A172 (cell line): ENCODE measurements around the gene EML3. TPM values are rescaled to one million over a fixed set of nuclear protein-coding genes. Genes with fewer than 3 reads are reported as not detected.
A peak's percentile ranks its signal among the peaks of the same experiment; 100 is the strongest.
"Not testable (repeated sequence)": the region's sequence is repeated elsewhere in the genome, so short reads cannot be mapped to it uniquely, and the experiment has no call there.

ENCODE experiments used
- DNase-seq: peaks from one replicate; pipeline ENCODE4 v3.0.0-alpha.2; 2015; ENCODE audit warnings: low spot score
- total RNA-seq: library from RNA; depleted of rRNA; stranded (reverse); fragments of >200 nt; shearing (Covaris generic); gene quantifications from 2 replicates; pipeline ENCODE4 v1.2.3, GENCODE V29; 2014

EML3 gene
- total RNA-seq, 1 experiment from 2014 or later, result 16.0 TPM

DNA sequence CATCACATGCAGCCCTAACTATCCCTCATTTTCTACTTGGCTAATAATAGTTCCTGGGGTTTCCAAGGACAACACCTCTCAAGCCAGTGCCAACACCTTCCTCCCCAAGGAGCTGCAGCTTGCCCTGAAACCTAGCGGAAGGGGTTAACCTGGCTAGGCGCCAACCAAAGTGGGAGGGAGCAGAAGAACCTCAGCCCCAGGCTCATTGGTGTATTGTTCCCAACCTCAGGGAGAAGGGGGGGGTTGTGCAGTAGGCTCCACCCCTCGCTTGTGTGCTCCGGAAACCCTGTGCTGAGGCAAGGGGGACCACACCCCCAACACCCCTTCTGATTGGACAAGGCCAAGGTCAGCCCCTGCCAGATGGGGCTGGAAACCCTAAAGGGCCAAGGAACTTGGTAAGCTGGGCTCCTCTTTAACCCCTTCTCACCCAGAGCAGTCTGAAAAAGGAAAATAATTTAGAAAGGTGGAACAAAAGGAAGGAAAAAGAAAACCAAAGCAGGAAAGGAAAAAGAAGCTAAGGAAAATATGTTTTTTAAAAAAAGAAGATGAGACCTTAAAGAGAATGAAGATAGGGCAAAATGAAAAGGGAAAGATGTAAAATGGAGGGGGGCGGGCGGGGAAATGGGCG lies 13.4 kb downstream of the EML3 start:
- DNase-seq, result peak; percentile 95

DNA sequence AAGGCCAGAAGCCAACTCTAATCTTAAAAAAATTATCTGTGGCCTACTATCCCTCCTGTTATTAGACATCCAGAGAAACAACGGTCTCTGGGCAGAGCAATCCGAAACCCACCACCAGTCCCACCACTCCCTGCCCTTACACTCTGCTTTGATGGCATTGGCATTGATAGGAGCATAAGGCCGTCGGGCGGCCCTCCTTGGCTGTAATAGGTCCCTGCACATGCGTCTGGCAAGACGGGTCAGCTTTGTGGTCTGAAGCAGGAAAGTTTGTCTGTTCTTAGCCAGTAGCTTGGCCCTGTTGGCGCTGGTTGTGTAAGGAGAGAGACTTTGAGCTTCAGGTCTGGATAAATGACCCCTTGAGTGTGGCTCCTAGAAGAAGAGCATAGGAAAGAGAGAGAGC lies 17.5 kb downstream of the EML3 start:
- no peak for DNase-seq

DNA sequence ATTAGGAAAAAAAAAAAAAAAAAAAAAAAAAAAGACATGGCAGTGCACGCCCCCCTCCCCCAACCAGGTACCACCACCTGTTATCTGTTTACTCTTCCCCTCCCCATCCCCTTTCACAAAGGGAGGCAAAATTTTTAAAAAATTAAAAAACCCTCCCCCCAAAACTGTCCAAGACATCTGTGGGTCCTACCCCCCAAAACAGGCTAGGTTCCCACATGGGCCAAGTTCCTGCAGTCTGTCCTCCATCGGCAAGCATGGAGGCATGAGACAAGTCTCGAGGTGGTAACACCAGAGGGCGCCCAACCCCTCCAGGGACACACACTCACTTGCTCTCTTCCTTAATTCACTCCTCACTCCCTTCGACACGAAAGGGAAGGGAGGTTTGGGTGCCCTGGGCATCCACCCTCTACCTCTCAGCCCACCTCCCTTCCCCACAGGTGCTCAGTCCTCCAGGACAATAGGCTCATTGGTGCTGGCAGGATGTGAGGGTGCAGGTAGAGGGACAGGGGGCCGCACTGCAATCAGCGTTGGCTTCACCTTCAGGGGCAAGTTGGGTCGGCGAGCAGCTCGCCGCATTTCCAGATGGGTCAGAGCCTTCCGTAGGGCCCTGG lies 19.0 kb downstream of the EML3 start:
- DNase-seq, result peak; percentile 66

GRCh38 chr11:62592989-62593421 lies 19.6 kb downstream of the EML3 start:
- no peak for DNase-seq

DNA sequence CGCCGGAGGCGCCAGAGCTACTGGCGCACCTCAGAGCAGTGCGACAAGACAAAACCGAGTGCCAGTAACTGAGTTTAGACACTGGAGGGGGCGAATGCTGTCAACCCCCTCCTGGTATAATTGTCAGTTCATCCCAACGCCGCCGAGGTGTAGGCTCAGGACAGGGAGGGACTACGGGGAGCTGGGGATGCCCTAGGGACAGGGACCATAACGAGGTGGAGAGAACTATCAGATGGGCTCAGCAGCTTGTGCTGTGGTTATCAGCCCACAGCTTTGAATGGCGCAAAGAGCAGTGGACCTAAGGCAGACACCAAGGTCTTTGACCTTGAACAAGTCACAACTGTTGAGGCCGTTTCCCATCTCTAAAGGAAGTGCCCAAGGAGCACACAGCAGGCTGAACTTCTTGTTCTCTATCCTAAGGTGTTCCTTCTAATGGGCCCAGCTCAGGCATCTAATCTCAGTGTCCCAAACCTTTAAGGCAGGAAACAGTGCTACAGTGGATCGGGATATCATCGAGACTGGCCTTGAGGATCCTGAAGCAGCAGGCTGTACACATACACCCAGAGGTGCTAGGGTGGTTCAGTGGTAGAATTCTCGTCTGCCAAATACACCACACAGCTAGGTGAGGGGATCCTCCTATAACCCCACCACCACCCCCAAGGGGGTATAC lies 20.3 kb downstream of the EML3 start:
- DNase-seq, result no peak

- peak; percentile 97 for DNase-seq
Measured at GRCh38 chr11:62591448-62592145, 21.0 kb downstream of the EML3 start, which contains the start of gene TUT1. Gene TUT1, minus strand, starts transcription at chr11:62591523. Its CDS starts 38 bp downstream, at chr11:62591485.

DNA sequence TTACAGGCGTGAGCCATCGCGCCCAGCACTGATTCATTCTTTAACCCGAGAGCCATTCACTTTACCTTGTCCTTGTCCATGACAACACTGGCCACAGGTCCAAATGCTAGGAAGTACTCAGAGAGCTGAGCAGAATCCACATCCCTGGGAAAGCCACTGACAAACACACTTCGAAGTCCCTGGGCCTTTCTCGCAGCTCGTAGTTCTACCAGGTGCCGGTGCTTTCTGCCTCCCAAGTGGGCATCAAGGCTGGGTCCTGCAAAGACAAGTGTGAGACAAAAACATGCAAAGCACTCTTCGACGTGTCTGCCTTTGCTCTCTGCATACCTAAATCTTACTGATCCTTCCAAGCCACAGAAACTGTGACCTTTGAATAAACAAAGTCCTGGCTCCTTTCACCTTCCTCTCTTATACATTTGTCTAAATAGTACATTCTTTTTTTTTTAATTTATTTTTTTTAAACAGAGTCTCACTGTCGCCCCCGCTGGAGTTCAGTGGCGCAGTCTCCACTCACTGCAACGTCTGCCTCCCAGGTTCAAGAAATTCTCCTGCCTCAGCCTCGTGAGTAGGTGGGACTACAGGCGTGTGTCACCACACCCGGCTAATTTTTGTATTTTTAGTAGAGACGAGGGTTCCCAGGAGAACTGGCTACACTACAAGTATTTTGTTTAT lies 23.5 kb downstream of the EML3 start:
- no peak for DNase-seq

GRCh38 chr11:62585356-62585755 lies 27.2 kb downstream of the EML3 start:
- not testable (repeated sequence) for DNase-seq

GRCh38 chr11:62581735-62582134 lies 30.8 kb downstream of the EML3 start:
- DNase-seq, result not testable (repeated sequence)

DNA sequence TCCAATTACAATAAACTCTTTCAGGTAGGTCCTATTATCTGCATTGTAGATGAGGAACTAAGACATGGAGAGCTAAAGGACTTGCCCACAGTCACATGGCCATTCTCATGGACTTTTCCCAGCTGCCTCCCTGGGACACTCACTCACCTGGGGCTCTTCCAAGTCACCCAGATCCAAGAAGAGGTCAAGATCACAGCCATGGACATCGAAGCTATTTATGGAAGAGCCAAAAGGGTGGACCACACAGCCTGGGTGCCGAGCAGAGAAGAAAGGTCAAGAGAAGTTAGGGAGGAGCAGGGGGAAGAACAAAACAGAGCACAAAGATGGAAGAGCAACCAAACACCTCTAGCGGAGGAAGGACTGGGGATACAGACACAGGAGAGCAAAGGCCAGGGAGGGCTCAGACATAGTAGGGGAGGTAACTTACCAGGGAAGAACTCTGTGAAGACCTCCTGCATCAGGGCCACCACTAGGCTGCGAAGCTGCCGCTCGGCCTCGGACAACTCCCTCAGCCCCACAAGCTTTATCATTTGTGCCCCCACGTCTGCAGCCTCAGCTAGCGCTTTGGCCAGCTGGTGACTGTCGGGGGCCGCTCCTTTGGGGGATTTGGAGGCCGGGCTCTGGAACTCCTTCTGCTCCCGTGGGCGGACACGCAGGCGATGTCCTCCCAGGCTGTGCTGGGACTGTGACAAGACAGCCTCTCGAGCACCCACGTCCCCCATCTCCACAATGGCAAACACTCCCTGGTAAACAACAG lies 31.4 kb downstream of the EML3 start:
- DNase-seq, result no peak

DNA sequence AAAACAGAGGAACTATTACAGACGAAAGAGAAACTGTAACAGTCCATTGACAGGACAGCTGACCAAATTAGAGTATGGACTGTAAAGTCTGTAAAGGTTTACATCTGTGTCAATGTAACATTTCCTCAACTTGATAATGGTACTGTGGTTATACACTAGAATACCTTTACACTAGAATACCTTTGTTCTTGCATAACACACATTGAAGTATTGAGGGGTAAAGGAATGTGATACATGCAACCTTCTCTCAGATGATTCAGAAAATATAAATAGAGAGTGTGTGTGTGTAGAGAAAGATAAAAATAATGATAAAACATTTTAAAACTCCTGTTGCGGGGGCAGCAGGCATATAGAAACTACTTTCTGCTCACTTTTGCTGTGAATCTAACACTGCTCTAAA lies 33.3 kb downstream of the EML3 start:
- no peak for DNase-seq

- no peak for DNase-seq
Measured at GRCh38 chr11:62578541-62578940, 34.0 kb downstream of the EML3 start.

DNA sequence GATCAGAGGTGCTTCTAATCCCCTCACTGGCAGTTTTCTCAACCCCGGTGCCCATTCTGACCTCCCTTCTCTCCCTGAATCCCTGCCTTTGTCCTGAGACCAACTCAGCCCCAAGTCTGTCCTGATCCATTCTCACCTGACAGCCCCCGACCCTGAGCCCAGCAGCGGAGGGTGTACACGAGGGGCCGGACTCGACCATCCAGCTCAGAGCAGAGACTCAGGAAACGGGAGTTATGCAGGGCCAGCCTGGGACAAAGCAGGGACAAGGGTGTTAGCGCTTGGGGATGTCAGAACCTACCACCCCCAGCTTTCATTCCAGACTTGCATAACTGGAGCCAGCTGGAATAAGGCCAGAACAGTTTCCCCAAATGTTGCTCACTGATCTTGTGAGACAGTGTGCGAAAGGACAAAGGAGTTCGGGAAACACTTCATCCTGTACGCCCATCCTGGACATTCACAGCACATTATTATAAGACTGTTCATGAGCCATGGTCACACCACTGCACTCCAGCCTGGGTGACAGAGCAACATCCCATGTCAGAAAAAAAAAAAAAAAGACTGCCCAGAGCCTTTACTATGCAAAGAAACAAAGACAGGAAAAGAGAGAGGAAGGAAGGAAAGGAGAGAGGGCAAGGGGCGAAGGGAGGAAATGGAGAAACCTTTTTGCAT lies 35.4 kb downstream of the EML3 start:
- no peak for DNase-seq

DNA sequence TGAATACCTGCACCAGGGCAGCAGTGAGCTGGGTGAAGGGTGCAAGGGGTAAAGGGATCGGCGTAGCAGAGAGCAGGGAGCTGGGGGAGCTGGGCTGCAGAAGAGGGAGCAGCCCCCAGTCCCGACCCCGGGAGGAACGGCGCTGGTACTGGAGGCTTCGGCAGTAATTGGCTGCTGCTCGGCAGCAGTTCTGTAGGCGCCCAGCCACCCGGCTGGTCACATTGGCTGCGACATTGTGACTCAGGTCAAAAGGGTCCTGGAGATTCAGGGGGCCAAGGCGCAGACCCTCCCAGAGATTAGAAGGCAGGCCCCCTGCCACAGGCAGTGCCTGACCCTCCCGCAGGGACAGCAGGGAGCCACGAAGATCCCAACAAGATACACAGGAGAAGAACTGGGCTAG lies 36.7 kb downstream of the EML3 start:
- DNase-seq, result no peak

DNA sequence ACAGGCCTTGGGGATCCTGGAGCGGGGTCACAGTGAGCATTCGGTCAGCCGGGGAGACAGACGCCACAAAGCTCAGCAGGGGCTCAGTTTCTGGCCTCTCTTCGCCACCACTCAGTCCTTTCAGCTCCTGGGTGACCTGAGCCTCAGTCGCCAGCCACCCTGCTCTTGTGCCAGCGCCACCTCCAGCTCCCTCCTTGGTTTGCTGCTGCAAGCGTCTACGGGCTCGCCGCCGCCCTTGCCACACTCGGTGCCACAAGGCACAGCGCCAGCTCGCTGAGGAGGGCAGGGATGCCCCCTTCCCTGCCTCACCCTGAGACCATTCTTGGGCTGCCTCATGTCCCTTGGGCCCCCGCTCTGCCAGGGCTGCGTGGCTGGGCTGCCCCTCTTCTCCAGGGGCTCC lies 37.4 kb downstream of the EML3 start:
- DNase-seq, result no peak

GRCh38 chr11:62574363-62575071 lies 38.1 kb downstream of the EML3 start:
- DNase-seq, result no peak

GRCh38 chr11:62573592-62574362 lies 38.8 kb downstream of the EML3 start, which contains the start of gene EEF1G:
Gene EEF1G, minus strand, starts transcription at chr11:62573891. Its CDS starts 49 bp downstream, at chr11:62573842.
- DNase-seq, result peak; percentile 98

GRCh38 chr11:62573006-62573591 lies 39.5 kb downstream of the EML3 start:
- no peak for DNase-seq

- DNase-seq, result no peak
Measured at GRCh38 chr11:62572431-62572830, 40.1 kb downstream of the EML3 start.
